ENCODE measurements around the gene KAT6B.

The KAT6B gene

DNA sequence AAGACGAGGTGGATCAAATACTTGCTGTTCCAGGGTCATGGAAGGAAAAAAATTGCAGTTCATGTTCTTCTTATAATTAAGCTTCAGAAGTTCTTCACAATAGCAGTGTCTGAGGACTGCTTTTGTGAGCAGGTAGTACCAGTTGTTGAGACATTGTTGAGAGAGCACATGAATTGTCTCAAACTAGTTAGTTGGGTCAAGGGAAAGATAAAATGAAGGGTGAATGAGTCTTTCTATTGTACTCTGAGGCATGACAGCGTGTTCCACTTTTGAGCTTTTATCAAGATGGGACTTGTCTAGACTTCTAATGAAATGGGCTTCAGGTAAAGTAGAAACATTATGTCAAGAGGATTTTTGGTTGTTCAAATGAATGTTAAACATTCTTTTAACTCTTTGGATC lies 26.0 kb downstream of the KAT6B start:
- H3K4me2 ChIP-seq = no peak overlapping the region
- H4K20me1 ChIP-seq (ENCODE audit: insufficient read depth) = no peaks in the 10 kb centered on the region
- H3K4me3 ChIP-seq (IDR thresholded peaks at IDR 0.05; ENCODE audit: insufficient read depth, low read depth, low read length) = no peak overlapping the region
- no peaks in the 10 kb centered on the region for H3K27me3 ChIP-seq (ENCODE audit: insufficient read depth, low read depth)
- H3K79me2 ChIP-seq (ENCODE audit: insufficient read depth, low read depth) = peaks cover 12% of the 10 kb centered on the region; the same call in 1 of the 2 replicates
- no peaks in the 10 kb centered on the region for H3K4me1 ChIP-seq (ENCODE audit: low read depth, poor library complexity, severe bottlenecking)
- TF ChIP-seq, protein P1, sequence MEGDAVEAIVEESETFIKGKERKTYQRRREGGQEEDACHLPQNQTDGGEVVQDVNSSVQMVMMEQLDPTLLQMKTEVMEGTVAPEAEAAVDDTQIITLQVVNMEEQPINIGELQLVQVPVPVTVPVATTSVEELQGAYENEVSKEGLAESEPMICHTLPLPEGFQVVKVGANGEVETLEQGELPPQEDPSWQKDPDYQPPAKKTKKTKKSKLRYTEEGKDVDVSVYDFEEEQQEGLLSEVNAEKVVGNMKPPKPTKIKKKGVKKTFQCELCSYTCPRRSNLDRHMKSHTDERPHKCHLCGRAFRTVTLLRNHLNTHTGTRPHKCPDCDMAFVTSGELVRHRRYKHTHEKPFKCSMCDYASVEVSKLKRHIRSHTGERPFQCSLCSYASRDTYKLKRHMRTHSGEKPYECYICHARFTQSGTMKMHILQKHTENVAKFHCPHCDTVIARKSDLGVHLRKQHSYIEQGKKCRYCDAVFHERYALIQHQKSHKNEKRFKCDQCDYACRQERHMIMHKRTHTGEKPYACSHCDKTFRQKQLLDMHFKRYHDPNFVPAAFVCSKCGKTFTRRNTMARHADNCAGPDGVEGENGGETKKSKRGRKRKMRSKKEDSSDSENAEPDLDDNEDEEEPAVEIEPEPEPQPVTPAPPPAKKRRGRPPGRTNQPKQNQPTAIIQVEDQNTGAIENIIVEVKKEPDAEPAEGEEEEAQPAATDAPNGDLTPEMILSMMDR (conservative IDR thresholded peaks at IDR 0.05; ENCODE audit: low read depth, low read length) = no peak
- H3K27ac ChIP-seq = no peak overlapping the region
- no peak overlapping the region for H3K9ac ChIP-seq
- H2AFZ ChIP-seq (ENCODE audit: low read depth) = no peak overlapping the region
- H3K36me3 ChIP-seq (ENCODE audit: insufficient read depth) = no peaks in the 10 kb centered on the region

DNA sequence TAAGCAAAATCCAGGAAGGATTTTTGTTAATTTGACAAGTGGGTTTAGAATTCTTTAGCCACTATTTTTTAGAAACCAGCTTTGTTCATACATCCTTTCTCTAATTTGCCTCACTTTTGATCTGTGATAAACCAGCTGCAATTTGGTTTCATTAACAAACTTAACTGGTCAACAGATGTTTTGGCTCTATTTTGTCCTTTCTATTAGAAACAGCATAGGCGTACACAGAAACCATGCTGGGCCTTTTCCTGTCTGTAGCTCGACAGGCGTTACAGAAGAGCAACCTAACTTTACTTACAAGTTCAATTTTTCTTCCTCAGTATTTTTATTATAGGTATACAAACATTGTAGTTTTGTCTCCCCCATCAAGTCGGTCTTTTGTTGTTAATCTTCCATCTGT lies 28.2 kb downstream of the KAT6B start:
- Histone ChIP-seq H3K9ac (no peak overlapping the region), H4K20me1 (ENCODE audit: insufficient read depth) (no peaks in the 10 kb centered on the region), H2AFZ (ENCODE audit: low read depth) (no peak overlapping the region), H3K27ac (no peak overlapping the region), H3K4me1 (ENCODE audit: low read depth, poor library complexity, severe bottlenecking) (no peaks in the 10 kb centered on the region), H3K79me2 (ENCODE audit: insufficient read depth, low read depth) (peaks cover 15% of the 10 kb centered on the region; the same call in 1 of the 2 replicates), H3K27me3 (ENCODE audit: insufficient read depth, low read depth) (no peaks in the 10 kb centered on the region), H3K36me3 (ENCODE audit: insufficient read depth) (no peaks in the 10 kb centered on the region), H3K4me3 (IDR thresholded peaks at IDR 0.05; ENCODE audit: insufficient read depth, low read depth, low read length) (no peak overlapping the region), H3K4me2 (no peak overlapping the region)
- TF ChIP-seq, protein P1 (conservative IDR thresholded peaks at IDR 0.05; ENCODE audit: low read depth, low read length) = no peak

DNA sequence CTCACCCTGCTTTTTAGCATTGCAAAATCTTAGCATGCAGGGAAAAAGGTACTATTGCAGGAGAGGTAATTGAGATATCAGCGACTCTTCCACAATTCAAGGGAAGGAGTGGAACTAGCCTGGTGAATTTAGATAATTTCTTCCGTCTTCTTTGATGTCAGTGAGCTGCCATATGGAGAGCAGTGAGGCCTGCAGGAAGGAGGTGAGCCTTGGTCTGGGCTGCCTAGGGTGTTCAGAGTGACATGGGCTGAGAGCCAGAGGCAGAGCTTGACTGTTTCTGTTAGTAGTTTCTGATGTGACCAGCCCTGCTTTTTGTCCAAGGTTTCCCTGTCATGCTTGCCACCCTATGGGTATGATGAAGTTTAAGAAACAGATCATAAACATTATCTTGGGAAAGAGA lies 28.6 kb downstream of the KAT6B start:
- Histone ChIP-seq H3K4me1 (ENCODE audit: low read depth, poor library complexity, severe bottlenecking) (no peaks in the 10 kb centered on the region), H3K79me2 (ENCODE audit: insufficient read depth, low read depth) (peaks cover 15% of the 10 kb centered on the region; the same call in 1 of the 2 replicates), H3K4me2 (no peak overlapping the region), H3K36me3 (ENCODE audit: insufficient read depth) (no peaks in the 10 kb centered on the region), H3K4me3 (IDR thresholded peaks at IDR 0.05; ENCODE audit: insufficient read depth, low read depth, low read length) (no peak overlapping the region), H4K20me1 (ENCODE audit: insufficient read depth) (no peaks in the 10 kb centered on the region), H3K27me3 (ENCODE audit: insufficient read depth, low read depth) (no peaks in the 10 kb centered on the region), H3K9ac (no peak overlapping the region), H2AFZ (ENCODE audit: low read depth) (no peak overlapping the region), H3K27ac (no peak overlapping the region)
- TF ChIP-seq, protein P1 (conservative IDR thresholded peaks at IDR 0.05; ENCODE audit: low read depth, low read length) = no peak

DNA sequence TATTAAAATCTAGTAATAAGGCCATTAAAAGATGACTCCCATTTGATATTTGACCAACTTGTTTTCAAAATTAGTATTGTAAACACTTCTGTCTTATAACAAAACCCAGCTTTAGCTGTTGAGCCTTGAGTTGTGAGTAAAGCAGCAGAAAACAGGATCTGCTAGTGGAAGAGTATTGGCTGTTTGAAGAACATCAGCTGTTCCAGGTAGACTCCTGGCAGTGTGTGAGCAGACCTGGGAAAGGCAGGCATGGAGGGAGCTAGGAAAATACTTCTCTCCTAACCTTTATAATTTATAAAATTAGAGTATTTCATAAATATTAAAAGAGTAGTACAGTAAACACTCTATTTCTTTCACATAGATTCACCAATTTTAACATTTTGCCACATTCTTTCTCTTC lies 29.0 kb downstream of the KAT6B start:
- H3K36me3 ChIP-seq (ENCODE audit: insufficient read depth) = no peaks in the 10 kb centered on the region
- TF ChIP-seq, protein P1 (conservative IDR thresholded peaks at IDR 0.05; ENCODE audit: low read depth, low read length) = no peak
- no peaks in the 10 kb centered on the region for H3K4me1 ChIP-seq (ENCODE audit: low read depth, poor library complexity, severe bottlenecking)
- H3K79me2 ChIP-seq (ENCODE audit: insufficient read depth, low read depth) = peaks cover 15% of the 10 kb centered on the region; the same call in 1 of the 2 replicates
- no peak overlapping the region for H3K4me2 ChIP-seq
- no peak overlapping the region for H2AFZ ChIP-seq (ENCODE audit: low read depth)
- H4K20me1 ChIP-seq (ENCODE audit: insufficient read depth) = no peaks in the 10 kb centered on the region
- no peak overlapping the region for H3K4me3 ChIP-seq (IDR thresholded peaks at IDR 0.05; ENCODE audit: insufficient read depth, low read depth, low read length)
- no peak overlapping the region for H3K9ac ChIP-seq
- no peaks in the 10 kb centered on the region for H3K27me3 ChIP-seq (ENCODE audit: insufficient read depth, low read depth)
- no peak overlapping the region for H3K27ac ChIP-seq

Data from KMS-11 (cell line).